OCI-LY3 (cell line): ENCODE data around the gene DDX6.

Source experiments
- CTCF ChIP-seq: fragments of 200-600, 300-600 bp; sonication (generic); IDR thresholded peaks from 2 replicates; pipeline ENCODE4 v1.5.1; 2014; ENCODE audit warnings: antibody characterized with exemption, low read length, low read depth
- EZH2phosphoT487 ChIP-seq: fragments of 200-600 bp; shearing (Covaris generic); IDR thresholded peaks from 2 replicates; pipeline ENCODE4 v1.6.1; 2018; ENCODE audit warnings: antibody characterized with exemption, mixed run types, low read depth

- TF ChIP-seq CTCF, result no peak
- TF ChIP-seq EZH2phosphoT487, result no peak
Measured at GRCh38 chr11:118706546-118706825, 84.5 kb downstream of the DDX6 start.
